GM12878 (cell line): ENCODE measurements around the gene SRM. TPM values are rescaled to one million over a fixed set of nuclear protein-coding genes. Genes with fewer than 3 reads are reported as not detected.

Experiments used
- BRCA1 ChIP-seq: IDR thresholded peaks from 2 replicates; pipeline ENCODE4 v1.6.1; 2011; ENCODE audit warnings: low read depth, low read length, improper control_type of control experiment
- CEBPB ChIP-seq, 2 experiments: fragments of 150-350 bp in 1 of 2; IDR thresholded peaks; 2 replicates each; pipeline ENCODE4 v1.6.1; 2012 to 2014; ENCODE audit warnings: low read depth in 2 of 2, low read length in 2 of 2, borderline replicate concordance in 1 of 2, inconsistent platforms in 1 of 2
- CREB1 ChIP-seq: IDR thresholded peaks from 2 replicates; pipeline ENCODE4 v1.6.1; 2012; ENCODE audit warnings: low read depth, mild to moderate bottlenecking, inconsistent platforms
- CUX1 ChIP-seq: IDR thresholded peaks from 2 replicates; pipeline ENCODE4 v1.6.1; 2012; ENCODE audit warnings: improper control_type of control experiment, low read depth, low read length; ENCODE audit not compliant: insufficient replicate concordance
- EGR1 ChIP-seq, 2 experiments: IDR thresholded peaks; 1 replicate in 1 of 2; 2 replicates in 1 of 2; pipeline ENCODE4 v1.6.1; 2011 to 2012; ENCODE audit warnings: low read depth in 2 of 2, low read length in 2 of 2, borderline replicate concordance in 1 of 2, mild to moderate bottlenecking in 1 of 2, moderate library complexity in 1 of 2
- IKZF1 ChIP-seq: fragments of 450-650 bp; conservative IDR thresholded peaks from 2 replicates; pipeline ENCODE4 v1.6.1; 2017; ENCODE audit warnings: antibody characterized with exemption, mild to moderate bottlenecking
- LARP7 ChIP-seq: fragments of 450-650 bp; IDR thresholded peaks from 2 replicates; pipeline ENCODE4 v1.6.1; 2017; ENCODE audit warnings: mild to moderate bottlenecking
- NBN ChIP-seq: fragments of 450-650 bp; IDR thresholded peaks from 2 replicates; pipeline ENCODE4 v1.6.1; 2016
- NR2C2 ChIP-seq: IDR thresholded peaks from 2 replicates; pipeline ENCODE4 v1.6.1; 2011; ENCODE audit warnings: borderline replicate concordance, low read depth; ENCODE audit not compliant: control insufficient read depth, insufficient read length
- POU2F2 ChIP-seq: IDR thresholded peaks from 3 replicates; pipeline ENCODE4 v1.6.1; 2011; ENCODE audit warnings: low read depth, mild to moderate bottlenecking, low read length, borderline replicate concordance
- RAD21 ChIP-seq: IDR thresholded peaks from 2 replicates; pipeline ENCODE4 v1.6.1; 2011; ENCODE audit warnings: mild to moderate bottlenecking, low read depth, low read length, moderate library complexity; ENCODE audit not compliant: insufficient read depth
- RELA ChIP-seq: fragments of 450-650 bp; IDR thresholded peaks from 2 replicates; pipeline ENCODE4 v1.8.0; 2014; ENCODE audit warnings: borderline replicate concordance; ENCODE audit not compliant: partially characterized antibody
- SP1 ChIP-seq: IDR thresholded peaks from one replicate; pipeline ENCODE4 v1.6.1; 2011; ENCODE audit warnings: low read depth, low read length
- SREBF2 ChIP-seq: IDR thresholded peaks from 2 replicates; pipeline ENCODE4 v1.6.1; 2012; ENCODE audit warnings: mild to moderate bottlenecking, low read length
- TAF1 ChIP-seq: IDR thresholded peaks from 2 replicates; pipeline ENCODE4 v1.6.1; 2011; ENCODE audit warnings: mild to moderate bottlenecking, low read depth, low read length, borderline replicate concordance
- TCF3 ChIP-seq: IDR thresholded peaks from 2 replicates; pipeline ENCODE4 v1.6.1; 2012; ENCODE audit warnings: low read depth, mild to moderate bottlenecking, low read length, borderline replicate concordance; ENCODE audit not compliant: insufficient read depth
- ZNF207 ChIP-seq: fragments of 450-650 bp; IDR thresholded peaks from 2 replicates; pipeline ENCODE4 v1.6.1; 2014; ENCODE audit warnings: antibody characterized with exemption, mild to moderate bottlenecking, borderline replicate concordance
- polyA plus RNA-seq, 11 experiments: library from polyadenylated mRNA; depleted of rRNA in 4 of 11; unstranded in 6 of 11; stranded (reverse) in 5 of 11; fragments of >200 nt; fragmentation: Nextera tagmentation in 4 of 11; fragmentation: Illumina TruSeq in 1 of 11; extraction: Ambion mirVana in 4 of 11; extraction: Trizol in 1 of 11; gene quantifications; 1 replicate in 1 of 11; 2 replicates in 10 of 11; pipeline versions ENCODE4 v1.2.1 to v1.2.3, GENCODE V29; 2011 to 2016; ENCODE audit warnings: inconsistent platforms in 2 of 11, missing spikeins in 2 of 11, low read depth in 1 of 11
- total RNA-seq, 4 experiments: library from RNA; depleted of rRNA in 3 of 4; stranded (reverse); fragments of >200 nt in 3 of 4; fragmentation: Illumina TruSeq in 1 of 4; extraction: Trizol in 1 of 4; gene quantifications; 2 replicates each; pipeline versions ENCODE4 v1.2.1 to v1.2.3, GENCODE V29; 2013 to 2021
- TF ChIP-seq, protein P1 (sequence below): fragments of 450-650 bp; IDR thresholded peaks from 2 replicates; pipeline ENCODE4 v1.6.1; 2017; ENCODE audit warnings: mild to moderate bottlenecking, low read depth, inconsistent platforms; ENCODE audit not compliant: poor library complexity, severe bottlenecking
- TF ChIP-seq, protein P2 (sequence below): IDR thresholded peaks from 2 replicates; pipeline ENCODE4 v1.6.1; 2011; ENCODE audit warnings: low read depth, mild to moderate bottlenecking, low read length, moderate library complexity, borderline replicate concordance; ENCODE audit errors: extremely low read depth
- TF ChIP-seq, protein P3 (sequence below): fragments of 450-650 bp; IDR thresholded peaks from 2 replicates; pipeline ENCODE4 v1.6.1; 2016; ENCODE audit warnings: mild to moderate bottlenecking

Gene SRM
- total and polyA plus RNA-seq, 10 of the 15 experiments (the other 5 are each of a cell fraction or from before 2014, with no cell fraction given) = 16.7 to 255 (median 81.2) TPM

DNA sequence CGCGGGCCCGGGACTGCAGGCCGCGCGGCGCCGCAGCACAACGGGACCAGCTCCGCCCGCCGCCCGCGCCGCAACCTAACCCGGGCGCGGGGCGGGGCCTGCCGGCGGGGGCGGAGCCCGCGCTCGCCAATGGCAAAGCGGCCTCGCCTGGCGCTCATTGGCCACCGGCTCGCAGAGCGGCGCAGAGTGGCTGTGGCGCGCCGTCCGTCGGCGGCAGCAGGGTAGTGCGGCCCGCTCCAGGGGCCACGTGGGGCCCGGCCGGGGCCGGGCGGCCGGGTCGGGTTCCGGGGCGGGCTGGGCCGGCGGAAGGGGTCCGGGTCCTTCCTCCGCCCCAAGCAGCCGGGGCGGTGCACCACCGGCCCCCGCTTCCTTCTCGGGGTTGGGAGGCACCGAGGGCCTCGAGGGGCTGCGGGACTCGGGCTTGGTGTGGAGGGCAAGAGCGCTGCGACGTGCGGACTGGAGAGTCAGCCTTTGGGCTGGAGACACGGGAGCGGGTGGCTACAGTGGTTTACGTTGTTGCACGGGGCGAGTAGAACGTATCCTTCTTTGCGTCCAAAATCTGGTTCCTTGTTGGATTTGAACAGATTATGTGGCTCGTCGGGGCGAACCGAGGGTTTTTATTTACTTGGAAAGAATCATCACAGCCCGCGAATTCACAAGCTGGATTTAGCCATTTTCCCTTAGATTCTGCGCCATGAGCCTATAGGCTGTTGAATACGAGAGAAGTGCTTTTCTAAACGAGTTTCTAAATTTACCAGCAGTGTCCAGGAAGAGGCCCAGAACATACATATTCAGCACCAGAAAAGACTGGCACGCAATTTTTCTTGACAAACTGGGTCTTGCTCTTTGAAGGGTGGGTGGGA, at the start of gene SRM (continued):
- TF ChIP-seq SP1 = peak; percentile 94
- no peak for TF ChIP-seq CUX1
- TF ChIP-seq RELA = peak; percentile 47
- TF ChIP-seq LARP7 = no peak
- TF ChIP-seq CEBPB (IDR thresholded peaks at IDR 0.05; ENCODE audit: borderline replicate concordance in 1 of 2, low read depth in 2 of 2, low read length in 2 of 2) = no peak
- no peak for TF ChIP-seq NR2C2
- TF ChIP-seq TCF3 = no peak
- TF ChIP-seq, protein P1, sequence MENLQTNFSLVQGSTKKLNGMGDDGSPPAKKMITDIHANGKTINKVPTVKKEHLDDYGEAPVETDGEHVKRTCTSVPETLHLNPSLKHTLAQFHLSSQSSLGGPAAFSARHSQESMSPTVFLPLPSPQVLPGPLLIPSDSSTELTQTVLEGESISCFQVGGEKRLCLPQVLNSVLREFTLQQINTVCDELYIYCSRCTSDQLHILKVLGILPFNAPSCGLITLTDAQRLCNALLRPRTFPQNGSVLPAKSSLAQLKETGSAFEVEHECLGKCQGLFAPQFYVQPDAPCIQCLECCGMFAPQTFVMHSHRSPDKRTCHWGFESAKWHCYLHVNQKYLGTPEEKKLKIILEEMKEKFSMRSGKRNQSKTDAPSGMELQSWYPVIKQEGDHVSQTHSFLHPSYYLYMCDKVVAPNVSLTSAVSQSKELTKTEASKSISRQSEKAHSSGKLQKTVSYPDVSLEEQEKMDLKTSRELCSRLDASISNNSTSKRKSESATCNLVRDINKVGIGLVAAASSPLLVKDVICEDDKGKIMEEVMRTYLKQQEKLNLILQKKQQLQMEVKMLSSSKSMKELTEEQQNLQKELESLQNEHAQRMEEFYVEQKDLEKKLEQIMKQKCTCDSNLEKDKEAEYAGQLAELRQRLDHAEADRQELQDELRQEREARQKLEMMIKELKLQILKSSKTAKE = no peak
- peak; percentile 62; the same call in 1 of the 2 replicates for TF ChIP-seq TAF1
- TF ChIP-seq, protein P2, sequence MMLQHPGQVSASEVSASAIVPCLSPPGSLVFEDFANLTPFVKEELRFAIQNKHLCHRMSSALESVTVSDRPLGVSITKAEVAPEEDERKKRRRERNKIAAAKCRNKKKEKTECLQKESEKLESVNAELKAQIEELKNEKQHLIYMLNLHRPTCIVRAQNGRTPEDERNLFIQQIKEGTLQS = no peak
- TF ChIP-seq BRCA1 = no peak
- no peak for TF ChIP-seq NBN
- TF ChIP-seq POU2F2 = 0 out of 3 replicates have a peak, but pooled peaks have one; percentile 6
- TF ChIP-seq EGR1 (IDR thresholded peaks at IDR 0.05; ENCODE audit: borderline replicate concordance in 1 of 2, low read depth in 2 of 2, low read length in 2 of 2) = peak in 1 of 2 experiments; percentile 57; a peak in 1 of 3 replicates
- no peak for TF ChIP-seq RAD21
- no peak for TF ChIP-seq SREBF2
- peak; percentile 69 for TF ChIP-seq IKZF1
- TF ChIP-seq, protein P3, sequence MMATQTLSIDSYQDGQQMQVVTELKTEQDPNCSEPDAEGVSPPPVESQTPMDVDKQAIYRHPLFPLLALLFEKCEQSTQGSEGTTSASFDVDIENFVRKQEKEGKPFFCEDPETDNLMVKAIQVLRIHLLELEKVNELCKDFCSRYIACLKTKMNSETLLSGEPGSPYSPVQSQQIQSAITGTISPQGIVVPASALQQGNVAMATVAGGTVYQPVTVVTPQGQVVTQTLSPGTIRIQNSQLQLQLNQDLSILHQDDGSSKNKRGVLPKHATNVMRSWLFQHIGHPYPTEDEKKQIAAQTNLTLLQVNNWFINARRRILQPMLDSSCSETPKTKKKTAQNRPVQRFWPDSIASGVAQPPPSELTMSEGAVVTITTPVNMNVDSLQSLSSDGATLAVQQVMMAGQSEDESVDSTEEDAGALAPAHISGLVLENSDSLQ = no peak
- peak; percentile 32; the same call in 1 of the 2 replicates for TF ChIP-seq ZNF207
- TF ChIP-seq CREB1 = peak; percentile 64
